SK-N-SH treated with all-trans-retinoic acid at 6 μM for 48 hours (cell line): ENCODE measurements around the gene FBXL14.

Experiments
- ATAC-seq: fragments of 200-7000 bp; cut with Tn5 transposase; 3 replicates; pipeline ENCODE4 v1.9.1; 2020; ENCODE audit warnings: mild to moderate bottlenecking, moderate library complexity
- ARNTL ChIP-seq: fragments of 450-650 bp; formaldehyde crosslinking; IDR thresholded peaks from 2 replicates; pipeline ENCODE4 v1.5.0; 2020; ENCODE audit warnings: low read depth, mild to moderate bottlenecking, moderate library complexity, borderline replicate concordance
- BACH2 ChIP-seq: fragments of 250-450 bp; sonication (Bioruptor Pico); IDR thresholded peaks from 2 replicates; pipeline ENCODE4 v1.9.0; 2021; ENCODE audit warnings: mild to moderate bottlenecking, borderline replicate concordance
- CSDC2 ChIP-seq: fragments of 250-450 bp; sonication (Bioruptor Pico); IDR thresholded peaks from 2 replicates; pipeline ENCODE4 v1.5.0; 2020; ENCODE audit warnings: mild to moderate bottlenecking, moderate library complexity
- ESRRG ChIP-seq: fragments of 250-450 bp; sonication (Bioruptor Pico); IDR thresholded peaks from 2 replicates; pipeline ENCODE4 v1.6.1; 2021; ENCODE audit warnings: mild to moderate bottlenecking
- GLIS3 ChIP-seq: fragments of 250-450 bp; sonication (Bioruptor Pico); IDR thresholded peaks from 2 replicates; pipeline ENCODE4 v1.5.0; 2020; ENCODE audit warnings: mild to moderate bottlenecking, moderate library complexity
- ISL1 ChIP-seq: fragments of 250-450 bp; sonication (Bioruptor Pico); IDR thresholded peaks from 2 replicates; pipeline ENCODE4 v2.1.2; 2022; ENCODE audit warnings: mild to moderate bottlenecking, moderate library complexity
- OSR1 ChIP-seq: fragments of 250-450 bp; sonication (Bioruptor Pico); IDR thresholded peaks from 2 replicates; pipeline ENCODE4 v1.8.0; 2022; ENCODE audit warnings: moderate library complexity, mild to moderate bottlenecking, inconsistent platforms
- PATZ1 ChIP-seq: fragments of 250-450 bp; sonication (Bioruptor Pico); IDR thresholded peaks from 2 replicates; pipeline ENCODE4 v1.8.0; 2020; ENCODE audit warnings: mild to moderate bottlenecking, moderate library complexity, borderline replicate concordance
- POU6F1 ChIP-seq: fragments of 250-450 bp; sonication (Bioruptor Pico); IDR thresholded peaks from 2 replicates; pipeline ENCODE4 v1.8.0; 2021; ENCODE audit warnings: low read depth, mild to moderate bottlenecking, moderate library complexity, borderline replicate concordance
- PPARA ChIP-seq: fragments of 250-450 bp; sonication (Bioruptor Pico); IDR thresholded peaks from 2 replicates; pipeline ENCODE4 v1.5.0; 2020; ENCODE audit warnings: mild to moderate bottlenecking, borderline replicate concordance
- RARB ChIP-seq: fragments of 250-450 bp; sonication (Bioruptor Pico); IDR thresholded peaks from 2 replicates; pipeline ENCODE4 v1.8.0; 2021; ENCODE audit warnings: mild to moderate bottlenecking, moderate library complexity
- SNAI2 ChIP-seq: fragments of 250-450 bp; sonication (Bioruptor Pico); IDR thresholded peaks from 2 replicates; pipeline ENCODE4 v1.5.0; 2020; ENCODE audit warnings: mild to moderate bottlenecking, moderate library complexity
- TCF4 ChIP-seq: fragments of 250-450 bp; sonication (Bioruptor Pico); IDR thresholded peaks from 2 replicates; pipeline ENCODE4 v1.8.0; 2021; ENCODE audit warnings: mild to moderate bottlenecking, moderate library complexity, borderline replicate concordance
- TOX ChIP-seq: fragments of 250-450 bp; sonication (Bioruptor Pico); IDR thresholded peaks from 2 replicates; pipeline ENCODE4 v1.8.0; 2021; ENCODE audit warnings: mild to moderate bottlenecking, moderate library complexity, borderline replicate concordance
- ZC3H10 ChIP-seq: fragments of 250-450 bp; sonication (Bioruptor Pico); IDR thresholded peaks from 2 replicates; pipeline ENCODE4 v1.5.1; 2021; ENCODE audit warnings: mild to moderate bottlenecking, moderate library complexity
- ZFP3 ChIP-seq: fragments of 250-450 bp; sonication (Bioruptor Pico); IDR thresholded peaks from 2 replicates; pipeline ENCODE4 v1.5.0; 2020; ENCODE audit warnings: mild to moderate bottlenecking, moderate library complexity
- ZFP30 ChIP-seq: fragments of 450-650 bp; formaldehyde crosslinking; IDR thresholded peaks from 2 replicates; pipeline ENCODE4 v1.5.0; 2022; ENCODE audit warnings: mild to moderate bottlenecking, moderate library complexity
- ZNF565 ChIP-seq: fragments of 450-650 bp; formaldehyde crosslinking; conservative IDR thresholded peaks from 2 replicates; pipeline ENCODE4 v1.5.0; 2020; ENCODE audit warnings: low read depth, mild to moderate bottlenecking, moderate library complexity
- ZNF70 ChIP-seq: fragments of 450-650 bp; formaldehyde crosslinking; IDR thresholded peaks from 2 replicates; pipeline ENCODE4 v1.5.0; 2020; ENCODE audit warnings: mild to moderate bottlenecking, moderate library complexity
- ZNF8 ChIP-seq: fragments of 450-650 bp; formaldehyde crosslinking; IDR thresholded peaks from 2 replicates; pipeline ENCODE4 v1.5.0; 2020; ENCODE audit warnings: mild to moderate bottlenecking, moderate library complexity
- TF ChIP-seq, protein P1 (sequence below): fragments of 250-450 bp; sonication (Bioruptor Pico); IDR thresholded peaks from 2 replicates; pipeline ENCODE4 v1.5.1; 2020; ENCODE audit warnings: low read depth, mild to moderate bottlenecking, moderate library complexity
- TF ChIP-seq, protein P2 (sequence below): fragments of 250-450 bp; sonication (Bioruptor Pico); IDR thresholded peaks from 2 replicates; pipeline ENCODE4 v1.5.1; 2021; ENCODE audit warnings: mild to moderate bottlenecking, moderate library complexity

Gene FBXL14

GRCh38 chr12:1632702-1633101 is 38.3 kb upstream of the FBXL14 start (continued):
- TF ChIP-seq PATZ1 (CRISPR knock-in tag) = no peak
- TF ChIP-seq, protein P1, sequence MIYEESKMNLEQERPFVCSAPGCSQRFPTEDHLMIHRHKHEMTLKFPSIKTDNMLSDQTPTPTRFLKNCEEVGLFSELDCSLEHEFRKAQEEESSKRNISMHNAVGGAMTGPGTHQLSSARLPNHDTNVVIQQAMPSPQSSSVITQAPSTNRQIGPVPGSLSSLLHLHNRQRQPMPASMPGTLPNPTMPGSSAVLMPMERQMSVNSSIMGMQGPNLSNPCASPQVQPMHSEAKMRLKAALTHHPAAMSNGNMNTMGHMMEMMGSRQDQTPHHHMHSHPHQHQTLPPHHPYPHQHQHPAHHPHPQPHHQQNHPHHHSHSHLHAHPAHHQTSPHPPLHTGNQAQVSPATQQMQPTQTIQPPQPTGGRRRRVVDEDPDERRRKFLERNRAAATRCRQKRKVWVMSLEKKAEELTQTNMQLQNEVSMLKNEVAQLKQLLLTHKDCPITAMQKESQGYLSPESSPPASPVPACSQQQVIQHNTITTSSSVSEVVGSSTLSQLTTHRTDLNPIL (CRISPR knock-in tag) = no peak
- TF ChIP-seq TCF4 = no peak
- no peak for TF ChIP-seq ZC3H10
- TF ChIP-seq ISL1 = no peak
- TF ChIP-seq ZNF565 (CRISPR knock-in tag) = no peak
- TF ChIP-seq ZNF8 (CRISPR knock-in tag) = no peak
- TF ChIP-seq SNAI2 = no peak
- no peak for TF ChIP-seq ZFP30 (CRISPR knock-in tag)
- TF ChIP-seq PPARA (CRISPR knock-in tag) = no peak

- ATAC-seq = no peak
- TF ChIP-seq, protein P1 (CRISPR knock-in tag) = no peak
- TF ChIP-seq GLIS3 (CRISPR knock-in tag) (no peak), RARB (CRISPR knock-in tag) (no peak), TCF4 (no peak), ARNTL (no peak), ISL1 (no peak), ZFP30 (CRISPR knock-in tag) (no peak), TOX (CRISPR knock-in tag) (no peak), SNAI2 (no peak), ZNF70 (CRISPR knock-in tag) (no peak), ESRRG (CRISPR knock-in tag) (no peak), BACH2 (no peak), ZFP3 (CRISPR knock-in tag) (no peak), POU6F1 (CRISPR knock-in tag) (no peak)
- TF ChIP-seq, protein P2, sequence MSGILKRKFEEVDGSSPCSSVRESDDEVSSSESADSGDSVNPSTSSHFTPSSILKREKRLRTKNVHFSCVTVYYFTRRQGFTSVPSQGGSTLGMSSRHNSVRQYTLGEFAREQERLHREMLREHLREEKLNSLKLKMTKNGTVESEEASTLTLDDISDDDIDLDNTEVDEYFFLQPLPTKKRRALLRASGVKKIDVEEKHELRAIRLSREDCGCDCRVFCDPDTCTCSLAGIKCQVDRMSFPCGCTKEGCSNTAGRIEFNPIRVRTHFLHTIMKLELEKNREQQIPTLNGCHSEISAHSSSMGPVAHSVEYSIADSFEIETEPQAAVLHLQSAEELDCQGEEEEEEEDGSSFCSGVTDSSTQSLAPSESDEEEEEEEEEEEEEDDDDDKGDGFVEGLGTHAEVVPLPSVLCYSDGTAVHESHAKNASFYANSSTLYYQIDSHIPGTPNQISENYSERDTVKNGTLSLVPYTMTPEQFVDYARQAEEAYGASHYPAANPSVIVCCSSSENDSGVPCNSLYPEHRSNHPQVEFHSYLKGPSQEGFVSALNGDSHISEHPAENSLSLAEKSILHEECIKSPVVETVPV (CRISPR knock-in tag) = no peak
These were observed 36.6 kb upstream of the FBXL14 start for GRCh38 chr12:1630827-1631591.

DNA sequence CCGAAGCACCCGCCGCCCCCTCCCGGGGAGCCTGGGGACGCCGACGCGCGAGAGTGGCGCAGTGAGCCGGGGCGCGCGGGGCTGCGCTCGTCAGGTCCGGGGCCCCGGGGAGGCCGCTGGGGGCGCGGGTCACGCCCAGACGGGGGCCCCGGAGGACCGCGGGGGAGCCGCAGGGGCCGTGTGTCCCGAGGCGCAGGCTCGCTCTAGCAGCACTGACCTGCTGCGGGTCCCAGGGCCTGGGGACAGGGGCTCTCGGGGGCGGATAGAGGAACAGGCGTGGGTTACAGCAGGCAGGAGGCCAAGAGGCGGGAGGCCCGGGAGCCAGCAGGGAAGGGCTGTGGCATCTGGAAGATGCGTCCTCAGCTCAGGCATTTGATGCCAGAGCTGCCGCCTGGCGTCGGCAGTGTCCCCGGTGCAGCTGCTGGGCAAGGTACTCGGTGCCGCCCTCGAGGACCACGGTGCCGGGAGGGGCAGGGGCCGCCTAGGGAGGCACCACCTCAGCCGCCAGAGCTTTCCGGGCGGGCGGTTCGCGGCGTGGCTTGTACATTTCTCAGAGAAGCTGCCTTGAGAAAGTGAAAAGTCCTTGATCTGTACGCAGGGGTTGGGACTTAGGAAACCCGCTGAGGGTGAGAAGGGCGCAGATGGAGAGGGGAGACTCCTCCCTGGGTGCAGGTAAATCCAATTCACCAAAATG is 35.9 kb upstream of the FBXL14 start:
- no peak for TF ChIP-seq SNAI2
- no peak for TF ChIP-seq ZNF8 (CRISPR knock-in tag)
- TF ChIP-seq TCF4 = no peak
- no peak for TF ChIP-seq ZFP3 (CRISPR knock-in tag)
- TF ChIP-seq OSR1 (CRISPR knock-in tag) = no peak
- TF ChIP-seq ZNF70 (CRISPR knock-in tag) = no peak
- no peak for TF ChIP-seq POU6F1 (CRISPR knock-in tag)
- no peak for TF ChIP-seq GLIS3 (CRISPR knock-in tag)
- TF ChIP-seq, protein P1 (CRISPR knock-in tag) = no peak
- TF ChIP-seq ESRRG (CRISPR knock-in tag) = no peak
- TF ChIP-seq RARB (CRISPR knock-in tag) = no peak
- TF ChIP-seq ARNTL = no peak
- TF ChIP-seq ZNF565 (CRISPR knock-in tag) = no peak
- TF ChIP-seq CSDC2 = no peak
- TF ChIP-seq ZC3H10 = no peak
- no peak for TF ChIP-seq PATZ1 (CRISPR knock-in tag)
- no peak for TF ChIP-seq BACH2
- no peak for TF ChIP-seq TOX (CRISPR knock-in tag)
- ATAC-seq = peak; percentile 48
